GM10266 (cell line): ENCODE results near the gene AP5S1.
"Not testable (repeated sequence)": the region's sequence is repeated elsewhere in the genome, so short reads cannot be mapped to it uniquely, and the experiment has no call there.

Source experiments
- DNase-seq: peaks from one replicate; pipeline ENCODE4 v3.0.0; 2012; ENCODE audit errors: extremely low spot score
- CTCF ChIP-seq: IDR thresholded peaks from 2 replicates; pipeline ENCODE4 v1.5.1; 2012; ENCODE audit warnings: mild to moderate bottlenecking, low read depth; ENCODE audit not compliant: control insufficient read depth, insufficient read depth; ENCODE audit errors: missing control alignments

The AP5S1 gene

GRCh38 chr20:3785240-3786125, 34.9 kb upstream of the AP5S1 start:
- DNase-seq, result no peak

DNA sequence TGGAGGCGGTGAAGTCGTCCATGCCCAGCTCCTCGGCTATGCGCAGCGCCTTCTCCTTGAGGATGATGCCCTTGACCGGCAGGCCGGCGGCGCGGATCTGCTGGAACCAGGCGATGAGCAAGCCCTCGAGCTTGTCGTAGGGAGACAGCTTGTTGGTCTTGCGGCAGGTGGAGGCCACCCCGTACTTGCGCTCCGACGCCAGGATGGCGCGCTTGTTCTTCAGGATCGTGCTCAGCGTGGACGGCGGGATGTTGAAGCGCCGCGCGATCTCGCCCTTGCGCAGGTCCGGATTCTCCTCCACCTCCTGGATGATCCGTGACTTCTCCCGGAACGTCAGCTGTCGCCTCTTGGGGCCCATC, 34.2 kb upstream of the AP5S1 start:
- DNase-seq, result peak; percentile 75
- no peak for TF ChIP-seq CTCF

More at GRCh38 chr20:3785240-3786125, 34.9 kb upstream of the AP5S1 start:
- TF ChIP-seq CTCF, result no peak

DNA sequence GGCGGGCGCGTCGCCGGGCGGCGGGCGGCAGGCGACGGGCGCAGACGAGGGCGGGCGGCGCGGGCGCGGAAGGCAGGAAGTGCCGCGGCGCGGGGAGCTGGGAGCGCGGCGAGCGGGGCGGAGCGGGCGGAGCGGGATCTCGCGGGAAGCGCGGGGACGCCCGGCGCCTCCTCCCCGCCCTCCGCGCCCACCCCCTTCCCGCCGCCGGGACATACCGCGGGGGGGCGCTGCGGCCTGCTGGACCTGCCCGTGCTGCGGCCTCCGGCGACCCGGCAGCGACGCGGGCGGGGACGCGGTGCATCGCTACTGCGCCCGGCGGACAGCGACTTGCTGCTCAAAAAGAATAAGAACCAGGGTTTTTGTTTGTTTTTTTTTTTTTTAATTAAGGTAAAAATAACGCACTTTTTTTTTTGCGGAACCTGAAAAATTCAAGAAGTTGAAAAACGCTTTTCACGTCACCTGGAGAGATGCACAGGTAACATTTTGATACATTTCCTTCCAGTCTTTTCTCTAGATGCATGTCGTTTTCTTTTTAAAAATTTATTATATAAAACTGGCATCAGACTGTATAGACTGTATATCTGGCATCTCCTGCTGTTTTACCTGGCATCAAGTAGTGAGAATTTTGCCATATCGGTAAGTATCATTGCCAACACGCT, 33.6 kb upstream of the AP5S1 start, which contains the start of gene CENPB:
Gene CENPB, minus strand, starts transcription at position 76 of the 659 bp plus-strand sequence. CDS start 257 bp downstream, outside the sequence.
- peak; percentile 75 for TF ChIP-seq CTCF

GRCh38 chr20:3787324-3788014, 32.9 kb upstream of the AP5S1 start:
- no peak for TF ChIP-seq CTCF
- no peak for DNase-seq

More for the DNA sequence above, 33.6 kb upstream of the AP5S1 start, which contains the start of gene CENPB:
- peak; percentile 99 for DNase-seq

GRCh38 chr20:3788685-3789155, 31.6 kb upstream of the AP5S1 start:
- DNase-seq, result no peak
- TF ChIP-seq CTCF, result no peak

DNA sequence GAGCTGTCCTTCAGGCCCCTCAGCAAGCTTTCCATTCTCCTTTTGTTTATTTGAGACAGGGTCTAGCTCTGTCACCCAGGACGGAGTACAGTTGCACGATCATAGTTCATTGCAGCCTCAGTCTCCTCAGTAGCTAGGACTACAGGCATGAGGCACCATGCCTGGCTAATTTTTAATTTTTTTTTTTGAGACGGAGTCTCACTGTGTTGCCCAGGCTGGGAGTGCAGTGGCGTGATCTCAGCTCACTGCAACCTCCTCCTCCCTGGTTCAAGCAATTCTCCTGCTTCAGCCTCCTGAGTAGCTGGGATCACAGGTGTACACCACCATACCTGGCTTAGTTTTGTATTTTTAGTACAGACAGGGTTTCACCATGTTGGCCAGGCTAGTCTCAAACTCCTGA, 31.1 kb upstream of the AP5S1 start:
- DNase-seq, result not testable (repeated sequence)

- DNase-seq, result not testable (repeated sequence)
These were observed 26.2 kb upstream of the AP5S1 start for GRCh38 chr20:3794168-3794567.

DNA sequence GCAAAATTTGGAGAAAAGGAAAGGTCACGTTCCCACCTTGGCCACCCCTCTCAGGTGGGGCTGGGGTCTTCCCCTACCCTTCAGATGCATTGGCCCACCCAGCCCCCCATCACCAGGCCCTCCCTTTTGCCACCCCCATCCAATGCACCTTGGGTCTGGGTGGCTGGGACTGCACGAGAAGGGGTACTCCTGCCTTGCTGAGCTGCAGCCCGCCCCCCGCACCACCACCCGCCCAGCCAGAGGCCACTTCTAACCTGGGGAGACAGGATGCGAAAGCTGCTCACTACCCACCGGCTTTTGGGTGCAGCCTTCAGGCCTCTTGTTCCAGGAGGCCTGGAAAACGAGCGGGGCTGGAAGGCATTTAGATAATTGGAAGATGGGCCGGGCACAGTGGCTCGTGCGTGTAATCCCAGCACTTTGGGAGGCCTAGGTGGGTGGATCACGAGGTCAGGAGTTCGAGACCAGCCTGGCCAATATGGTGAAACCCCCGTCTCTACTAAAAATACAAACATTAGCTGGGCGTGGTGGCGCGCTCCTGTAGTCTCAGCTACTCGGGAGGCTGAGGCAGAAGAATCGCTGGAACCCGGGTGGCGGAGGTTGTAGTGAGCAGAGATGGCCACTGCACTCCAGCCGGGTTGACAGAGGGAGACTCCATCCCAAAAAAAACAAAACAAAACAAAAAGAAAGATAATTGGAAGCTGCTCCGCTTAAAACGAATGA, 25.5 kb upstream of the AP5S1 start:
- no peak for DNase-seq
- no peak for TF ChIP-seq CTCF
